GM19099 (cell line): ENCODE data around the gene DCAF11.

Experiments
- POLR2A ChIP-seq: IDR thresholded peaks from 3 replicates; pipeline ENCODE4 v1.6.1; 2011; ENCODE audit warnings: low read depth; ENCODE audit not compliant: insufficient read length; ENCODE audit errors: extremely low read depth

Gene DCAF11

GRCh38 chr14:24136684-24137528 is 22.3 kb downstream of the DCAF11 start:
- TF ChIP-seq POLR2A = no peak

- peak; percentile 42 for TF ChIP-seq POLR2A
These were observed 23.2 kb downstream of the DCAF11 start for GRCh38 chr14:24137529-24138395.

GRCh38 chr14:24138396-24139271 is 24.1 kb downstream of the DCAF11 start:
- TF ChIP-seq POLR2A = no peak

GRCh38 chr14:24139272-24139934 is 24.8 kb downstream of the DCAF11 start:
- TF ChIP-seq POLR2A = no peak

- TF ChIP-seq POLR2A = peak; percentile 91
These were observed 26.7 kb downstream of the DCAF11 start, which contains the start of gene EMC9 for GRCh38 chr14:24141097-24141880. Gene EMC9, minus strand, starts transcription at chr14:24141591. Its CDS starts 287 bp downstream, at chr14:24141304.

GRCh38 chr14:24143511-24143910 is 28.9 kb downstream of the DCAF11 start:
- TF ChIP-seq POLR2A = no peak

- no peak for TF ChIP-seq POLR2A
These were observed 29.9 kb downstream of the DCAF11 start for GRCh38 chr14:24144451-24144850.

- no peak for TF ChIP-seq POLR2A
These were observed 30.6 kb downstream of the DCAF11 start for GRCh38 chr14:24145219-24145618.

- no peak for TF ChIP-seq POLR2A
These were observed 31.3 kb downstream of the DCAF11 start for GRCh38 chr14:24145690-24146452.

GRCh38 chr14:24146453-24146977 is 31.9 kb downstream of the DCAF11 start, which contains the start of gene PSME2:
Gene PSME2, minus strand, starts transcription at chr14:24146610. Its CDS starts 29 bp downstream, at chr14:24146581.
- peak; percentile 11 for TF ChIP-seq POLR2A

GRCh38 chr14:24146978-24147760 is 32.6 kb downstream of the DCAF11 start, which contains the start of gene RNF31:
Gene RNF31, plus strand, starts transcription at chr14:24147498. Its CDS starts 201 bp downstream, at chr14:24147699.
- peak; percentile 72 for TF ChIP-seq POLR2A
